HG03175 (cell line): ENCODE measurements around the gene BET1L.
"Not testable (repeated sequence)": the region's sequence is repeated elsewhere in the genome, so short reads cannot be mapped to it uniquely, and the experiment has no call there.

Experiments
- ATAC-seq: cut with Tn5 transposase; IDR thresholded peaks from one replicate; pipeline ENCODE4 v1.9.1; 2021; ENCODE audit warnings: mild to moderate bottlenecking, moderate library complexity; ENCODE audit not compliant: unreplicated experiment

BET1L gene

GRCh38 chr11:207208-207862 is at the start of gene BET1L, which contains the start of gene RIC8A:
Gene BET1L (minus strand): TSS chr11:207399. CDS start chr11:207321, 78 bp downstream.
Gene RIC8A (plus strand): TSS chr11:207708. CDS start chr11:208855, 1,147 bp downstream.
- ATAC-seq, result peak; percentile 78

DNA sequence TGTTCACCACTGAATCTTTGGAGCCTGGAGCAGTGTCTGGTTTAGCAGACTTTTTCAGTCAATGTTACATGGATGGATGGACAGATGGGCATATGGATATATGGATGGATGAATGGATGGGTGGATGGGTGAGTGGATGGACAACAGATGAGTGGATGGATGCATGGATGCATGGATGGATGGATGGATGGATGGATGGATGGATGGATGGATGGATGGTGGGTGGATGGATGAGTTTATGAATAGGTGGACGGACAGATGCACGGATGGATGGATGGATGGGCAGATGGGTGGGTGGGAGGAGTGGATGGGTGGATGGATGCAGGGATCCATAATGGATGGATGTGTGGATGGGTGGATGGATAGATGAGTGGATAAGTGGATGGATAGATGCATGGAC is 48.6 kb upstream of the BET1L start:
- ATAC-seq, result no peak

DNA sequence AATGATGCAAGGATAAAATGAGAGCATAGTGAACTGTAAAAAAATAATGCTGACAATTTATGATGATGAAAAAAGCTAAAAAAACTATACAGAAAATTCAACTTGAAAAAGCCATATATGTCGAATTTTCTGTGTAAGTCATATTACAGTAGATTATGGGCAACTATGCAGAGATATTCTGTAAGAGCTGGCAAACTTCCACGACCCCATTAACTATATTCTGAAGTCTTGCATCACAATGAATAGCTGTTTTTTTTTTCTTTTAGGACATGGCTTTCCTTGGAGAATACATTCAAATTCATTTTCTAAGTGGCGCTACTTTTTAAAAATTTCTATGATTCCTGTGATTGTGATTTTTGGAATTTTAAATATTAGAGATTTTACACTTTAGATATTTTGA is 48.0 kb upstream of the BET1L start:
- ATAC-seq, result no peak

DNA sequence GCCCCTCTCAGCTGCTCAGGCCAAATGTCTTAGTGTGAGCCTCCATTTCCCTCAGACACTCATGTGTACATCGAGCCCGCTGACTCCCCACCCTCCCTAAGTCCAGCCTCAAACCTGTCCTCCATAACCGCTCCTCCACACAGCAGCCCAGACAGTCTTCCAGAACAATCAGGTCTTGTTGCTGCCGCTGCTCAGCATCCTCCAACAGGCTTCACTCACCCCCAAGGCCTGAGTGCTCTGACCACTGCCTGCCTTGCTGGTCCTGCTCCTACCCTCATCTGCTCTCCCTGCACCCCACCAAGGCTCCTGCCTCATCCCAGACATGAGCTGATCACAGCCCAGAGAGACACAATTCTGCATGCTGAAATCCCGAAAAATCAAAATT is 46.7 kb upstream of the BET1L start:
- ATAC-seq, result no peak

DNA sequence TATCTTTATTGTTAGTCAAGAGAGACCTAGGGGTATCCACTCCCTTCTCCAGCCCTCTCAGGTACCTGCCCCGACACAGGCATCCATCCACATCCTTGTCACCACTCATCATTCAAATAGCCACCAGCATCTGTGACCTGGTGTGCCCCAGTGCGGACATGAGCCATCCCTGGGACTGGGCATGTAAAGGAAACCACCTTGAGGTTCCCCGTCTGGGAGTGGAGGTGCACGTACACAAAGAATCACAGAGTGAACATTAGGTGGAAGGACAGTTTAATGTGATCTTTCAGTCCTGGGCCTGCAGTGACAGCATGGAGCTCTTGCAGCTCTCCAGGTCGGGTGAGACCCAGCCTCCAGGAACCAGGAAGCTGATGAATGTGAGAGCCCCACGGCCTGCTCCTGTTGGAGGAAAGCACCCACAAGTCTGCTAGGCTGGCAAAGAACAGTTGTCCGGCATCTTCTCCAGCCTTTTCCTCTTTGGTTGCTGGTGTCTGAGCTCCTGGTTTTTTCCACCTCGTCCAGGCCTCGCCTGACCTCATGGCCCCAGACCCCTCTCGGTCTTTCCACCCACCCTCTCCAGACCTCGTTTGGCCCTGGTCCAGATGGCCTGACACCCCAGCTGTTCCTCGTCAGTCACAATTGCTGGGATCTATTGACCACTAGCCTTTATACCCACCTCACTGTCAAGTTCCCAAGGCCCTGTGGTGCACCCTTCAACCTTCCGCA is 46.1 kb upstream of the BET1L start:
- ATAC-seq, result no peak

GRCh38 chr11:252666-253065 is 45.5 kb upstream of the BET1L start:
- no peak for ATAC-seq

DNA sequence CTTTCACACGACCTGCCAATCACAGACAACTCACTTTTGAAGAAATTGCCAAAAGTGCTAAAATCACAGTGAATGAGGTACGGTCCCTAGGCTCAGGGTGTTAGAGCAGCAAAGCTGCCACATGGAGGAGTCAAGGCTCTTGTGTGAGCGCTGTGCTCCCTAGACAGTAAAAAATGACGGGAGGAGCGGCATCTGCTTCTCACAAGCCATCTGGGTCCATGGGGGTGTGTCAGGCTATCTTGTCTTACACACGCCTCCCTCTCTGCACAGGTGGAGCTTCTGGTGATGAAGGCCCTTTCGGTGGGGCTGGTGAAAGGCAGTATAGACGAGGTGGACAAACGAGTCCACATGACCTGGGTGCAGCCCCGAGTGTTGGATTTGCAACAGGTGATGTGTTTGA is 44.4 kb upstream of the BET1L start:
- no peak for ATAC-seq

DNA sequence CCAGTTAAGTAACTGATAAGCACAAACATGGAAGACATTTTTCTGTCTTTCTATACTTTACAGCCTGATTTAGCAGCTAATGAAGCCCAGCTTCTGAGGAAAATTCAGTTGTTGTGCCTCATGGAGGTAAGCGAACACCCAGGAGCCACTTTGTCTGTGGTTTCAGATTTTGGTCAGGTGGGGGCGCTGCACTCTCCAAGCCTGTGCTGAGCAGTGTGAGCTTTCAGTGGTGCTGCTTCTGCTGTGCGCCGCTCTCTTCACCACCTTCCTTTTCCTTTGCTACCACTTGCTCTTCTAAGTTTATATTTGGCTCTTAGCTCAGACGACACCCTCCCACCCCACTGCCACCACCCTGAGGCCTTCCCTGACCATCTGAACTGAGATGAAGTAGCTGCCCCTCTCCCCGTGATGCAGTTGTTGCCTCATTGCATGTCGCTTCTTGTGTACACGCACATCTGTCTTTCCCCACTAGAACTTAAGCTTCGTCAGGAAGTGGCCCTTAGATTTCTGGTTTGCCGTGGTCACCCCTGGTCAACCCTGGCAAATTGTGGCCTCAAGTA is 43.6 kb upstream of the BET1L start:
- ATAC-seq, result no peak

DNA sequence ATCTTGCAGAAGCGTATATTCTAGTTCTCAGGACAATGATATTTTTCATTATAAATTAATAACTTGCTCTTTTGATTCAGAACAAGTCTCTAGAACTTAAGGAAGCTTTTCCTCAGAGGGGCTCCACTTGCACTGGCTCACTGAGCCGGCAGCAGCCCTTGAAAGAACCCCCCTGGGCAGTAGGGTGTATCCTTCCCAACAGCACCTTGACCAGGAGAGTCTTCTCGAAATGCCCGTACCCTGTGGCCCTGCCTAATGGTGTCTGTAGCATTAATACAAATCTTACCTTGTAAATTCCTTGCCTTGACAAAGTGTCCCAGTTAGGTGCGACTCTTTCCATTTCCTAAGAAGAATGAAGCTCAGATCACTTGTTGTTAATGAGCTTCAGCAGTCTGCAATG is 43.1 kb upstream of the BET1L start:
- no peak for ATAC-seq

DNA sequence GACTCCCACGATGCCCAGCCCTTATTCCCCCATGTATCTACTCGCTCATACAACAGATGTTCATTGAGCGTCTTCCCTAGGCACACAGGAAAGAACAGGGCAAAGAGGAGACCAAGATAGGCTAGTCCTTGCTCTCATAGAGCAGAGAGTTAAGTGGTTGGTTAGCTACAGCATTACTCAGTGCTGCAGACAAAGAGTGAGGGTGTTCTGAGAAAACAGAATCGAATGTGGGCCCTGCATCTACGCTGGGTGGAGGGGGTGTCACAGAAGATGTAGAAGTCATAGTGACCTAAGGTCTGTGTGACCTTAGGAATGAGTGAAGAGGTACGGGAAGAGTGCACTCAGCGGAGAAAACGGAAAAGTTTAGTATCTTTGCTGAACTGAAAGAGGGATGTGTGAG is 41.9 kb upstream of the BET1L start:
- no peak for ATAC-seq

DNA sequence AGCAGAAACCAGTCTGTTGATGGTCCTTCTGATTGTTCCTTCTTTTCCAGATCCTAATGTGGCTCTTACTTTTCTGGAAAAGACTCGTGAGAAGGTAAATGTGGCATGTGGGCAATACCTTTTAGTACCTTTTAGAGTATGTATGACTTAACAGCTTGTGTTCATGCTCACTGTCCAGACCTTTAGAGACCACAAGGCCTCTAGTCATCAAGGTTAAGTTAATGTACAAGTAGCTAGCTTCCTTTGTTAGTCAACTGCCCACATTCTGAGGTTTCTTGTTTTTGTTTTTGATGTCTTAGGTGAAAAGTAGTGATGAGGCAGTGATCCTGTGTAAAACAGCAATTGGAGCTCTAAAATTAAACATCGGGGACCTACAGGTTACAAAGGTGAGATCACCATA is 37.2 kb upstream of the BET1L start:
- ATAC-seq, result no peak

DNA sequence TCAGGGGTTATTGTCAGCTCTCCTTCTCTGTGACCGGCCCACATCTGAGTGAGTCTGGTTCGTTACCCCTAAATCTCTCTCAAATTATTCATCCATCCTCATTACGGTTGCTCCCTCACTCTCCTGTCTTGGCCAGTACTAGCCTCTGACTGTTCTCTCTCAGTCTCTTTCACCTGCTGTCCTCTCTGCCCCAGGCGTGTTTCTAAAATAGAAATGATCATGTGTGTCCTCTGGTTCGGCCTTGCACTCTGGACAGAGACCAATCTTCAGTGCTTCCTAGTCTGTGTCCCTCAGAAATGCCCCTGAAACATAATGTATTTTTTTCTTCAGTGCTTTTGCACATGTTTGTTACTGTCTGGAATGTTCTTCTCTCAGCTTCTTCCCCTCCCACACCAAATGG is 34.4 kb upstream of the BET1L start:
- ATAC-seq, result no peak

DNA sequence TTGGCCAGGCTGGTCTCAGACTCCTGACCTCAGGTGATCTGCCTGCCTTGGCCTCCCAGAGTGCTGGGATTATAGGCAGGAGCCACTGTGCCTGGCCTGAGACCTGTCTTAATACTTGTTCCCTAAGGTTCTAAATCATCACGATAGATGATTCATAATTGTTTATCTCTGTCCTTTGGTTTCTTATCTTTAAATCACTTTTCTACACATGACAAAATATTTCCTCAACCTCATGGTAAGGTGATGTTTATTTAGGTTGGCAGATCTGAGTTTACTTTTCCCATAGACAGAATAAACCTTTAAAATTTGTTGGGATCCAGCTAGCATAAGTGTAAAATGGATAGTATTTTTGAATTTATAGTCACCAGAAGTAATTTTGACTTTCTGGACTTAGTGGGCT is 33.1 kb upstream of the BET1L start:
- no peak for ATAC-seq

- ATAC-seq, result not testable (repeated sequence)
Measured at GRCh38 chr11:238346-238745, 31.1 kb upstream of the BET1L start.

DNA sequence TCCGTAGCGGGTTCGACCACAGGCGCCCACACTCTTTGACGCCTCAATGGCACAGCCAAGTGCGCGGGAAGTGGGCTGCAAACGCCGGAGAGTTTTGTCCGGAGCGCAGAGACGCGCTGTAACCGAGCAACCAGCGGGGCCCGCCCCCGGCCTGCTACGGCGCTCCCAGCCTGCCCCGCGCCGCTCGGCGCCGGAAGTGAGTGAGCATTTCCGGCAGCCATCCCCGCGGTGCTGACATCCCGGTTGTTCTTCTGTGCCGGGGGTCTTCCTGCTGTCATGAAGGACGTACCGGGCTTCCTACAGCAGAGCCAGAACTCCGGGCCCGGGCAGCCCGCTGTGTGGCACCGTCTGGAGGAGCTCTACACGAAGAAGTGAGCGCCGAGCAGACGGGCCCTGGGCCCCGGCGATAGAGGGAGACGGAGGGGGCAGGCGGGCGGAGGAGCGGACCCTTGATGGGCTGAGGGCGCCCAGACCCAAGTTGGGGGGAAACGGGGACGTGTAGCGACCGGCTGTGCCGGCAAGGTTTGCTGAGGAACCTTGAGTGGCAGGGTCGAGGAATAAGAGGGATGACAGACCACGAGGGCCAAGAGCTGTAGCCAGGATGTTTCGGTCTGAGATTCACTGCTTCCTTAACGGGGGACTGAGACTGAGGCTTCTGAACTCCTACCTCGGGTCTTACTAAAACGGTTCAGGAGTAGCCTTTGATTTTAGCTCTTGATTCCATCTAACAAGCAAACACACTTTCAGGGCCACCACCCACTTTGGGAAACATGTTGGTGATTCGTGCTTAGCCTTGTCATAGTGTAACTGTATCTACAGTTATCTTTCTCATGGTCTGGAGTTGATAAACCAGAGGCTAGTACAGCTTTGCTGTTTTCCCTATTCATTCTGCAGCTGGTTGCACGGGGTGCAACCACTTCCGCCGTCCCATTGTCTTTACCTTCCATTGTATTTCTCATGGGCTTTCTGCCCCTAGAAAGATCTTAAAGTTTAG is 29.9 kb upstream of the BET1L start, which contains the start of gene PSMD13:
Gene PSMD13, plus strand, starts transcription at position 203 of the 994 bp plus-strand sequence. Its CDS starts 74 bp downstream, at position 277.
- peak; percentile 81 for ATAC-seq

DNA sequence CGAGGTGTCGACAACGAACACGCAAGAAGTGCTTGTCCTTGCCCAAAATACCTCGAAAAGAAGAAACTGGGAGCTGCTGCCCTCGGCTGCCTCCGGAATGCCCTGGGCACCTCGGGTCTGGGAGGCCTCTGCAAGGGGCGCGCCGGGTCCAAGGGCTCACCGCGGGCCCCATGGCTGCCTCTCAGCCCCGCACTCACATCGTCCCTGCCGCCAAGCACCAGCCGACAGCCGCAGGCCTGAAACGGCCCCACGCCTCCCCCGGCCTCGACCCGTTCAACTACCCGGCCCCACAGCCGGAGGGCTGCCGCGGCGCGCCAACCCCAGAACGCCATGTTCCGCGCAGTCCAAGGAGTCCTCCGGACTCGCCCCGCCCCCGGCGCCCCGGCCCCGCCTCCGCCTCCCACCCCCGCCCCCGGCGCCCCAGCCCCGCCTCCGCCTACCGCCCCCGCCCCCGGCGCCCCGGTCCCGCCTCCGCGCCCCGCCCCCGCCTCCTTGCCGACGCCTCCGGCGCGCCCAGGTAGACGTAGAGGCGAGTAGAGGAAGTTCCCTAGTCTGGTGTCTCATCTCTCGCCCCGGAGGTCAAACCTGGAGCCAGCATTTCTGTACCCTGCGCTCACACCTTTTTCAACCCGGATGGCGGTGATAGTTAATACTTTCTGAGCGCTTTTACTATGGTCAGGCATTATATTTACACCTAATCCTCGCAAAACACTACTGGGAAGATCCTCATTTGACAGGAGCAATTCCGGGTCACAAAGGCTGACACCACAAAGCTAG is 29.0 kb upstream of the BET1L start, which contains the start of gene SIRT3:
Gene SIRT3, minus strand, starts transcription at position 346 of the 777 bp plus-strand sequence. Its CDS starts 14 bp downstream, at position 332.
- ATAC-seq, result peak; percentile 78

- peak; percentile 11 for ATAC-seq
Measured at GRCh38 chr11:235609-235996, 28.4 kb upstream of the BET1L start.

DNA sequence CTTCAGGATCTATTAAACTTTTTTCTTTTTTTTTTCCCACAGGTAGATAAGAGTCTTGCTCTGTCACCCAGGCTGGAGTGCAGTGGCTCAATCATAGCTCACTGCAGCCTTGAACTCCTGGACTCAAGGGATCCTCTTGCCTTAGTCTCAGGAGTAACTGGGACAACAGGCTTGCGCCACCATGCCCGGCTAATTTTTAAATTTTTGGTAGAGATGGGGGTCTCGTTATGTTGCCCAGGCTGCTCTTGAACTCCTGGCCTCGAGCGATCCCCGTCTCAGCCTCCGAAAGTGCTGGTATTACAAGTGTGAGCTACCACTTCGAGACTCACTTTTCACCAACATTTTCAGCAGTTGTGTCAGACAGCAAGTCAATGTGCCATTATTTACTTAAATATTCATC is 28.0 kb upstream of the BET1L start:
- ATAC-seq, result no peak

DNA sequence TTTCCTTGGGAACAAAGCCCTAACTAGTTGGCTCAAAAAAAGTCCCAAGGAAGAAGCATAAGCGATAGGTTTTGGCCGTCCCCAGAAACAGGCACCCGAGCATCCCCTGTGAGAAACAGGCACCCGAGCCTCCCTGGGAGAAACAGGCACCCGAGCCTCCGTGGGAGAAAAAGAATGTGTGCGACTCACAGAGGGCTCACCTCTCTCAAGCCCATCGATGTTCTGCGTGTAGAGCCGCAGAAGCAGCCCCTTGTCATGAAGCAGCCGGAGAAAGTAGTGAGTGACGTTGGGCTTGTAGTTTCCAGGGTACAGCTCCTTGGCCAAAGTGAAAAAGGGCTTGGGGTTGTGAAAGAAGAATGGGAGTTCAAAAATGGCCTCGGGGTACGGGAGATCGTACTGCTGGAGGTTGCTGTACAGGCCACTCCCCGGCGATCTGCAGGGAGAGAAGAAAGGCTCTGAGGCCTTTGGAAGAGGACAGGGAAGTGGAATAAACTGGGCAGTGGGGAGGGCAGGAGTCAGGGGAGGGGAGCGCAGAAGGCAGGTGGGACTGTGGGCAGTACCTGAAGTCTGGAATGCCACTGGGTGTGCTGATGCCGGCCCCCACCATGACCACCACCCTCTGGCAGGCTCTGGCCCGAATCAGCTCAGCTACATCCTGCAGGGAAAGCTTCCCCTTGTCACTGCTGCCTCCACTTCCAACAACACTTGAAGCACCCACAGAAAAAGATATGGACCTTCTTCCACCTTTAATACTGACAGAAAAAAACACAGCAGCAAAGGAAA is 25.8 kb upstream of the BET1L start:
- ATAC-seq, result no peak
